ENCODE measurements around the gene CBLN3. TPM values are rescaled to one million over a fixed set of nuclear protein-coding genes. Genes with fewer than 3 reads are reported as not detected.

Gene CBLN3
- total and polyA plus RNA-seq, 2 donors (not counting 1 experiment from before 2014, with no cell fraction given), result 2.7 to 5.3 TPM

DNA sequence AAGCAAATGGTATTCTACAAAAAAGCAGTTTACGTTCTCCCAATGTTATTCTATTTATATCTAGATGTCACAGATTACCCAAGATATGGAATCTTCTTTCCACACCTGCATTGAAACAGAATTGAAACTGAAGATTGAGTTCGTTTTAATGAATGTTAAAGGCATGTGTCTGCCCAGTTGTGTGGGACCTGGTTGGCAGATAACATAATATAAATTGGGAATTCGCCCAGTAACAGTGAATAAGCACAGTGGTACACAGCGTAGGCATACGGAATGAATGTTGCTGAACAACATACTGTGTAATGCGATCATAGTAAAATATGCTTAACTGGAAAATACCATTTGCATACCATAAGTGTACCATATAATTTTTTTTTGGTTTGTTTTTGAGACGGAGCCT is 4.6 kb upstream of the CBLN3 start:
- H3K4me1 ChIP-seq (ENCODE audit: control insufficient read depth, extremely low read depth, insufficient read depth, low read length), result peaks cover 11% of the 10 kb centered on the region
- H3K4me2 ChIP-seq (ENCODE audit: extremely low read depth, insufficient read depth, low read length), result no peak overlapping the region
- no peak overlapping the region for H3K4me3 ChIP-seq (replicated peaks in 1 of 4; ENCODE audit: control extremely low read depth in 1 of 4, insufficient read depth in 1 of 4, low read depth in 3 of 4, low read length in 4 of 4)
- no peak overlapping the region for H3K27ac ChIP-seq (ENCODE audit: insufficient read depth, low read length)
- H3K27me3 ChIP-seq (ENCODE audit: control insufficient read depth, insufficient read depth, low read length), result no peaks in the 10 kb centered on the region
- H3K79me2 ChIP-seq (ENCODE audit: control insufficient read depth, insufficient read depth, low read length), result peaks cover 17% of the 10 kb centered on the region
- no peaks in the 10 kb centered on the region for H3K9me3 ChIP-seq (ENCODE audit: control insufficient read depth, insufficient read depth, low read depth, low read length)
- peaks cover 28% of the 10 kb centered on the region for H3K36me3 ChIP-seq (ENCODE audit: control insufficient read depth, insufficient read depth, low read length)
- no peak overlapping the region for H2AFZ ChIP-seq (ENCODE audit: low read length)
- no peak overlapping the region for H3K9ac ChIP-seq (ENCODE audit: insufficient read depth, low read length)
- TF ChIP-seq, protein P1, sequence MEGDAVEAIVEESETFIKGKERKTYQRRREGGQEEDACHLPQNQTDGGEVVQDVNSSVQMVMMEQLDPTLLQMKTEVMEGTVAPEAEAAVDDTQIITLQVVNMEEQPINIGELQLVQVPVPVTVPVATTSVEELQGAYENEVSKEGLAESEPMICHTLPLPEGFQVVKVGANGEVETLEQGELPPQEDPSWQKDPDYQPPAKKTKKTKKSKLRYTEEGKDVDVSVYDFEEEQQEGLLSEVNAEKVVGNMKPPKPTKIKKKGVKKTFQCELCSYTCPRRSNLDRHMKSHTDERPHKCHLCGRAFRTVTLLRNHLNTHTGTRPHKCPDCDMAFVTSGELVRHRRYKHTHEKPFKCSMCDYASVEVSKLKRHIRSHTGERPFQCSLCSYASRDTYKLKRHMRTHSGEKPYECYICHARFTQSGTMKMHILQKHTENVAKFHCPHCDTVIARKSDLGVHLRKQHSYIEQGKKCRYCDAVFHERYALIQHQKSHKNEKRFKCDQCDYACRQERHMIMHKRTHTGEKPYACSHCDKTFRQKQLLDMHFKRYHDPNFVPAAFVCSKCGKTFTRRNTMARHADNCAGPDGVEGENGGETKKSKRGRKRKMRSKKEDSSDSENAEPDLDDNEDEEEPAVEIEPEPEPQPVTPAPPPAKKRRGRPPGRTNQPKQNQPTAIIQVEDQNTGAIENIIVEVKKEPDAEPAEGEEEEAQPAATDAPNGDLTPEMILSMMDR (conservative IDR thresholded peaks at IDR 0.05 in 1 of 2, IDR thresholded peaks at IDR 0.05 in 1 of 2; ENCODE audit: low read depth in 1 of 2, low read length in 2 of 2), result no peak
- no peak for TF ChIP-seq EZH2 (IDR thresholded peaks at IDR 0.05; ENCODE audit: low read length, missing control alignments)
- no peak for DNase-seq (ENCODE audit: low read depth in 2 of 2)
- no peaks in the 10 kb centered on the region for H4K20me1 ChIP-seq (ENCODE audit: control insufficient read depth, extremely low read depth, insufficient read depth, low read length)

GRCh38 chr14:24432259-24433131 is 3.0 kb upstream of the CBLN3 start:
- H2AFZ ChIP-seq (ENCODE audit: low read length), result no peak overlapping the region
- no peak for TF ChIP-seq EZH2 (IDR thresholded peaks at IDR 0.05; ENCODE audit: low read length, missing control alignments)
- TF ChIP-seq, protein P1 (conservative IDR thresholded peaks at IDR 0.05 in 1 of 2, IDR thresholded peaks at IDR 0.05 in 1 of 2; ENCODE audit: low read depth in 1 of 2, low read length in 2 of 2), result no peak
- H3K27ac ChIP-seq (ENCODE audit: insufficient read depth, low read length), result no peak overlapping the region
- no peaks in the 10 kb centered on the region for H3K9me3 ChIP-seq (ENCODE audit: control insufficient read depth, insufficient read depth, low read depth, low read length)
- H3K9ac ChIP-seq (ENCODE audit: insufficient read depth, low read length), result no peak overlapping the region
- H3K36me3 ChIP-seq (ENCODE audit: control insufficient read depth, insufficient read depth, low read length), result peaks cover 20% of the 10 kb centered on the region
- no peaks in the 10 kb centered on the region for H4K20me1 ChIP-seq (ENCODE audit: control insufficient read depth, extremely low read depth, insufficient read depth, low read length)
- peak overlapping the region in 2 of 4 experiments; percentile 32 to 94 for H3K4me3 ChIP-seq (replicated peaks in 1 of 4; ENCODE audit: control extremely low read depth in 1 of 4, insufficient read depth in 1 of 4, low read depth in 3 of 4, low read length in 4 of 4)
- no peaks in the 10 kb centered on the region for H3K27me3 ChIP-seq (ENCODE audit: control insufficient read depth, insufficient read depth, low read length)
- H3K79me2 ChIP-seq (ENCODE audit: control insufficient read depth, insufficient read depth, low read length), result peaks cover 17% of the 10 kb centered on the region
- peak overlapping the region; percentile 95 for H3K4me2 ChIP-seq (ENCODE audit: extremely low read depth, insufficient read depth, low read length)
- no peak for DNase-seq (ENCODE audit: low read depth in 2 of 2)
- H3K4me1 ChIP-seq (ENCODE audit: control insufficient read depth, extremely low read depth, insufficient read depth, low read length), result peaks cover 11% of the 10 kb centered on the region

DNA sequence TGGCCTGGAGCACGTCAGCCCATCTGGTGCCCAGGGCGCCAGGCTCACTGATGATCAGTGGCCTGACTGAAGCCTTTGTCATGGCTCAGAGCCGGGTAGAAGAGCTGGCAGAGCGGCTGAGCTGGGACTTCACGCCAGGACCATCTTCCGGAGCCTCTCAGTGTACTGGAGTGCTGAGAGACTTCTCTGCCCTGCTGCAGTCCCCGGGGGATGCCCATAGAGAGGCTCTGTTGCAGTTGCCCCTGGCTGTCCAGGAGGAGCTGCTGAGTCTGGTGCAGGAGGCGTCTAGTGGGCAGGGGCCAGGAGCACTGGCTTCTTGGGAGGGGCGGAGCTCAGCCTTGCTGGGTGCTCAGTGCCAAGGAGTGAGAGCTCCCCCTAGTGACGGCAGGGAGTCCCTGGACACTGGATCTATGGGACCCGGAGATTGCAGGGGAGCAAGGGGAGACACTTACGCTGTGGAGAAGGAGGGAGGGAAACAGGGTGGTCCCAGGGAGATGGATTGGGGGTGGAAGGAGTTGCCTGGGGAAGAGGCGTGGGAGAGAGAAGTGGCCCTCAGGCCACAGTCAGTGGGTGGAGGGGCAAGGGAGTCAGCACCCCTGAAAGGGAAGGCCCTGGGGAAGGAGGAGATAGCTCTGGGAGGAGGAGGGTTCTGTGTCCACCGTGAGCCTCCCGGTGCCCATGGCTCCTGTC is 2.2 kb upstream of the CBLN3 start:
- peak; percentile 85 to 91 for DNase-seq (ENCODE audit: low read depth in 2 of 2)
- Histone ChIP-seq H3K27ac (ENCODE audit: insufficient read depth, low read length) (peak overlapping the region; percentile 97), H3K36me3 (ENCODE audit: control insufficient read depth, insufficient read depth, low read length) (peaks cover 15% of the 10 kb centered on the region), H4K20me1 (ENCODE audit: control insufficient read depth, extremely low read depth, insufficient read depth, low read length) (no peaks in the 10 kb centered on the region), H3K9ac (ENCODE audit: insufficient read depth, low read length) (no peak overlapping the region), H3K4me1 (ENCODE audit: control insufficient read depth, extremely low read depth, insufficient read depth, low read length) (peaks cover 11% of the 10 kb centered on the region), H3K9me3 (ENCODE audit: control insufficient read depth, insufficient read depth, low read depth, low read length) (no peaks in the 10 kb centered on the region), H2AFZ (ENCODE audit: low read length) (no peak overlapping the region), H3K79me2 (ENCODE audit: control insufficient read depth, insufficient read depth, low read length) (peaks cover 17% of the 10 kb centered on the region), H3K4me3 (replicated peaks in 1 of 4; ENCODE audit: control extremely low read depth in 1 of 4, insufficient read depth in 1 of 4, low read depth in 3 of 4, low read length in 4 of 4) (peak overlapping the region; percentile 0 to 97 (median 92)), H3K4me2 (ENCODE audit: extremely low read depth, insufficient read depth, low read length) (peak overlapping the region; percentile 95), H3K27me3 (ENCODE audit: control insufficient read depth, insufficient read depth, low read length) (no peaks in the 10 kb centered on the region)
- no peak for TF ChIP-seq EZH2 (IDR thresholded peaks at IDR 0.05; ENCODE audit: low read length, missing control alignments)
- TF ChIP-seq, protein P1 (conservative IDR thresholded peaks at IDR 0.05 in 1 of 2, IDR thresholded peaks at IDR 0.05 in 1 of 2; ENCODE audit: low read depth in 1 of 2, low read length in 2 of 2), result peak; percentile 94 to 98

Measured in fibroblast of lung (primary cell).